CD14-positive monocyte (primary cell): ENCODE measurements around the gene MORN5. TPM values are rescaled to one million over a fixed set of nuclear protein-coding genes. Genes with fewer than 3 reads are reported as not detected.

Experiments used
- DNase-seq, 3 donors: peaks; one replicate each; pipeline ENCODE4 v3.0.0-alpha.2; 2011 to 2022
- H2AFZ ChIP-seq: 2 replicates; pipeline ENCODE4 v1.6.0; 2012; ENCODE audit warnings: mild to moderate bottlenecking, low read depth, low read length, inconsistent platforms; ENCODE audit not compliant: insufficient read depth, poor library complexity, severe bottlenecking
- H3K27ac ChIP-seq, 2 donors: 1 replicate in 1 of 2; 2 replicates in 1 of 2; pipeline ENCODE4 v1.5.1; 2012 to 2013; ENCODE audit warnings: low read length in 2 of 2, control low read depth in 1 of 2, inconsistent platforms in 1 of 2, low read depth in 1 of 2, mild to moderate bottlenecking in 1 of 2
- H3K27me3 ChIP-seq, 2 donors: one replicate each; pipeline versions ENCODE4 v1.6.0 to v1.6.1; 2011 to 2013; ENCODE audit warnings: low read length in 2 of 2; ENCODE audit not compliant: control insufficient read depth in 2 of 2, insufficient read depth in 2 of 2
- H3K36me3 ChIP-seq, 2 donors: replicated peaks in 1 of 2; 1 replicate in 1 of 2; 2 replicates in 1 of 2; pipeline versions ENCODE4 v1.5.1 to v1.6.1; 2012 to 2013; ENCODE audit warnings: low read length in 2 of 2, control low read depth in 1 of 2, inconsistent platforms in 1 of 2, mild to moderate bottlenecking in 1 of 2; ENCODE audit not compliant: insufficient read depth in 2 of 2, control insufficient read depth in 1 of 2
- H3K4me1 ChIP-seq, 2 donors: 1 replicate in 1 of 2; 2 replicates in 1 of 2; pipeline versions ENCODE4 v1.5.1 to v1.6.1; 2012 to 2013; ENCODE audit warnings: low read length in 2 of 2, control low read depth in 1 of 2, inconsistent platforms in 1 of 2, mild to moderate bottlenecking in 1 of 2, moderate library complexity in 1 of 2; ENCODE audit not compliant: insufficient read depth in 2 of 2, control insufficient read depth in 1 of 2
- H3K4me2 ChIP-seq: replicated peaks from 2 replicates; pipeline ENCODE3; 2012; ENCODE audit warnings: low read length, moderate library complexity, mild to moderate bottlenecking; ENCODE audit not compliant: poor library complexity, severe bottlenecking; ENCODE audit errors: extremely low read depth
- H3K4me3 ChIP-seq, 3 experiments: fragments of 200-600 bp in 1 of 3; sonication (generic) in 1 of 3; replicated peaks in 1 of 3; 1 replicate in 2 of 3; 2 replicates in 1 of 3; pipeline ENCODE4 v1.5.1; 2011 to 2013; ENCODE audit warnings: low read length in 3 of 3, mild to moderate bottlenecking in 3 of 3, control low read depth in 2 of 3, low read depth in 2 of 3, inconsistent platforms in 1 of 3, moderate library complexity in 1 of 3
- H3K79me2 ChIP-seq: 2 replicates; pipeline ENCODE4 v1.6.0; 2012; ENCODE audit warnings: mild to moderate bottlenecking, control low read depth, inconsistent platforms, low read length, moderate library complexity; ENCODE audit not compliant: insufficient read depth
- H3K9ac ChIP-seq: 2 replicates; pipeline ENCODE4 v1.6.0; 2017; ENCODE audit warnings: low read length, mild to moderate bottlenecking; ENCODE audit not compliant: insufficient read depth, poor library complexity, severe bottlenecking
- H3K9me3 ChIP-seq, 2 donors: replicated peaks in 1 of 2; 1 replicate in 1 of 2; 2 replicates in 1 of 2; pipeline versions ENCODE4 v1.5.1 to v1.6.1; 2012 to 2013; ENCODE audit warnings: low read length in 2 of 2, control low read depth in 1 of 2; ENCODE audit not compliant: control insufficient read depth in 1 of 2, insufficient read depth in 1 of 2
- H4K20me1 ChIP-seq: 2 replicates; pipeline ENCODE4 v1.6.0; 2012; ENCODE audit warnings: mild to moderate bottlenecking, low read length, control low read depth, moderate library complexity; ENCODE audit not compliant: insufficient read depth
- H3K27ac Mint-ChIP-seq, 7 donors: one replicate each; pipeline ENCODE4 v1.8.0; 2020; ENCODE audit warnings: mild to moderate bottlenecking in 7 of 7, mixed read lengths in 7 of 7, moderate library complexity in 6 of 7, inconsistent platforms in 2 of 7
- H3K27me3 Mint-ChIP-seq, 3 donors: one replicate each; pipeline ENCODE4 v1.8.0; 2021 to 2022; ENCODE audit warnings: low read depth in 3 of 3, mild to moderate bottlenecking in 3 of 3, mixed read lengths in 3 of 3, moderate library complexity in 3 of 3, inconsistent platforms in 1 of 3
- H3K36me3 Mint-ChIP-seq, 2 donors: one replicate each; pipeline ENCODE4 v1.8.0; 2020; ENCODE audit warnings: mixed read lengths in 2 of 2, inconsistent platforms in 1 of 2, mild to moderate bottlenecking in 1 of 2
- H3K4me1 Mint-ChIP-seq: one replicate; pipeline ENCODE4 v1.8.0; 2020; ENCODE audit warnings: mild to moderate bottlenecking, mixed read lengths
- H3K4me3 Mint-ChIP-seq, 2 donors: one replicate each; pipeline ENCODE4 v1.8.0; 2020; ENCODE audit warnings: mild to moderate bottlenecking in 2 of 2, mixed read lengths in 2 of 2, moderate library complexity in 1 of 2
- H3K9me3 Mint-ChIP-seq, 7 donors: one replicate each; pipeline ENCODE4 v1.8.0; 2020 to 2022; ENCODE audit warnings: mixed read lengths in 7 of 7, mild to moderate bottlenecking in 6 of 7, moderate library complexity in 6 of 7, inconsistent platforms in 2 of 7
- WGBS: methylation state at CpG from one replicate; pipeline ENCODE4 v1.1.5; 2013; ENCODE audit warnings: missing lambda C conversion rate; ENCODE audit not compliant: insufficient coverage; 5-methylcytosine and 5-hydroxymethylcytosine counted together
- intact Hi-C, 2 donors: fragments of 100-400 bp; cut with micrococcal nuclease; formaldehyde crosslinking; loops; one replicate each; pipeline versions ENCODE4 v1.15.0 to v1.15.1; 2023
- polyA plus RNA-seq, 3 donors: library from polyadenylated mRNA; depleted of rRNA in 1 of 3; unstranded in 2 of 3; stranded (reverse) in 1 of 3; fragments of 300-500 nt in 2 of 3; fragments of >200 nt in 1 of 3; fragmentation: Illumina TruSeq in 2 of 3; gene quantifications; 1 replicate in 2 of 3; 2 replicates in 1 of 3; pipeline ENCODE4 v1.2.3, GENCODE V29; 2012 to 2021
- TF ChIP-seq, protein P1 (sequence below): fragments of 200-600 bp; IDR thresholded peaks from one replicate; pipeline ENCODE4 v1.8.0; 2022; ENCODE audit warnings: antibody characterized with exemption, mild to moderate bottlenecking

Gene MORN5
- polyA plus RNA-seq, 3 donors = not detected

GRCh38 chr9:122134822-122135528 is 24.7 kb upstream of the MORN5 start:
- Histone ChIP-seq H3K36me3 (no peaks in the 10 kb centered on the region), H3K9ac (peak overlapping the region; percentile 4), H3K27ac (no peak overlapping the region), H3K4me3 (no peak overlapping the region), H2AFZ (no peak overlapping the region), H3K4me2 (no peak overlapping the region), H3K9me3 (no peaks in the 10 kb centered on the region), H3K27me3 (peaks cover 0 to 4% of the 10 kb centered on the region in 2 donors), H3K4me1 (no peaks in the 10 kb centered on the region), H3K79me2 (no peaks in the 10 kb centered on the region), H4K20me1 (no peaks in the 10 kb centered on the region)
- intact Hi-C loops = no loop called here
- H3K27ac Mint-ChIP-seq = no peak overlapping the region
- H3K27me3 Mint-ChIP-seq = peaks cover 0 to 13% (median 9%) of the 10 kb centered on the region in 3 donors
- TF ChIP-seq, protein P1, sequence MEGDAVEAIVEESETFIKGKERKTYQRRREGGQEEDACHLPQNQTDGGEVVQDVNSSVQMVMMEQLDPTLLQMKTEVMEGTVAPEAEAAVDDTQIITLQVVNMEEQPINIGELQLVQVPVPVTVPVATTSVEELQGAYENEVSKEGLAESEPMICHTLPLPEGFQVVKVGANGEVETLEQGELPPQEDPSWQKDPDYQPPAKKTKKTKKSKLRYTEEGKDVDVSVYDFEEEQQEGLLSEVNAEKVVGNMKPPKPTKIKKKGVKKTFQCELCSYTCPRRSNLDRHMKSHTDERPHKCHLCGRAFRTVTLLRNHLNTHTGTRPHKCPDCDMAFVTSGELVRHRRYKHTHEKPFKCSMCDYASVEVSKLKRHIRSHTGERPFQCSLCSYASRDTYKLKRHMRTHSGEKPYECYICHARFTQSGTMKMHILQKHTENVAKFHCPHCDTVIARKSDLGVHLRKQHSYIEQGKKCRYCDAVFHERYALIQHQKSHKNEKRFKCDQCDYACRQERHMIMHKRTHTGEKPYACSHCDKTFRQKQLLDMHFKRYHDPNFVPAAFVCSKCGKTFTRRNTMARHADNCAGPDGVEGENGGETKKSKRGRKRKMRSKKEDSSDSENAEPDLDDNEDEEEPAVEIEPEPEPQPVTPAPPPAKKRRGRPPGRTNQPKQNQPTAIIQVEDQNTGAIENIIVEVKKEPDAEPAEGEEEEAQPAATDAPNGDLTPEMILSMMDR = no peak
- H3K36me3 Mint-ChIP-seq = no peaks in the 10 kb centered on the region
- 97% methylated on average over 8 of the region's 12 CpGs for WGBS
- DNase-seq = no peak
- no peaks in the 10 kb centered on the region for H3K4me1 Mint-ChIP-seq
- H3K9me3 Mint-ChIP-seq = peaks cover 0 to 1% (median 0%) of the 10 kb centered on the region in 7 donors
- H3K4me3 Mint-ChIP-seq = no peak overlapping the region

DNA sequence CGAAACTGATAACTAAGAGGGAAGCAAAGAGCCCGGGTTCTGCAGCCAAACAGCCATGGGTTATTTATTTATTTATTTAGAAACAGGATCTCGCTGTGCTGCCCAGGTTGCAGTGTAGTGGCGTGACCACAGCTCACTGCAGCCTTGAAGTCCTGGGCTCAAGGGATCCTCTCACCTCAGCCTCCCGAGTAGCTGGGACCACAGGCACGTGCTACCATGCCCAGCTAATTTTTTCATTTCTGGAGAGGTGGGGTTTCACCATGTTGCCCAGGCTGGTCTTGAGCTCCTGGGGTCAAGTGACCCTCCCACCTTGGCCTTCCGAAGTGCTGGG is 24.2 kb upstream of the MORN5 start:
- no peak overlapping the region for H3K27ac ChIP-seq
- intact Hi-C loops = no loop called here
- H3K4me2 ChIP-seq = no peak overlapping the region
- H3K36me3 ChIP-seq = no peaks in the 10 kb centered on the region
- no peak overlapping the region for H3K4me3 ChIP-seq
- Mint-ChIP-seq H3K4me3 (no peak overlapping the region), H3K4me1 (no peaks in the 10 kb centered on the region), H3K9me3 (peaks cover 0 to 1% (median 0%) of the 10 kb centered on the region in 7 donors), H3K27ac (no peak overlapping the region), H3K27me3 (peaks cover 0 to 13% (median 9%) of the 10 kb centered on the region in 3 donors), H3K36me3 (no peaks in the 10 kb centered on the region)
- H3K79me2 ChIP-seq = no peaks in the 10 kb centered on the region
- no peak for DNase-seq
- peaks cover 0 to 4% of the 10 kb centered on the region in 2 donors for H3K27me3 ChIP-seq
- H3K9ac ChIP-seq = no peak overlapping the region
- WGBS = 100% methylated on average over 1 of the region's 7 CpGs
- H3K9me3 ChIP-seq = no peaks in the 10 kb centered on the region
- H2AFZ ChIP-seq = no peak overlapping the region
- TF ChIP-seq, protein P1 = no peak
- H3K4me1 ChIP-seq = no peaks in the 10 kb centered on the region
- no peaks in the 10 kb centered on the region for H4K20me1 ChIP-seq
